ENCODE data around the gene HSF2. TPM values are rescaled to one million over a fixed set of nuclear protein-coding genes. Genes with fewer than 3 reads are reported as not detected.

HSF2 gene
- total RNA-seq, 1 experiment from 2014 or later: 10.6 TPM

DNA sequence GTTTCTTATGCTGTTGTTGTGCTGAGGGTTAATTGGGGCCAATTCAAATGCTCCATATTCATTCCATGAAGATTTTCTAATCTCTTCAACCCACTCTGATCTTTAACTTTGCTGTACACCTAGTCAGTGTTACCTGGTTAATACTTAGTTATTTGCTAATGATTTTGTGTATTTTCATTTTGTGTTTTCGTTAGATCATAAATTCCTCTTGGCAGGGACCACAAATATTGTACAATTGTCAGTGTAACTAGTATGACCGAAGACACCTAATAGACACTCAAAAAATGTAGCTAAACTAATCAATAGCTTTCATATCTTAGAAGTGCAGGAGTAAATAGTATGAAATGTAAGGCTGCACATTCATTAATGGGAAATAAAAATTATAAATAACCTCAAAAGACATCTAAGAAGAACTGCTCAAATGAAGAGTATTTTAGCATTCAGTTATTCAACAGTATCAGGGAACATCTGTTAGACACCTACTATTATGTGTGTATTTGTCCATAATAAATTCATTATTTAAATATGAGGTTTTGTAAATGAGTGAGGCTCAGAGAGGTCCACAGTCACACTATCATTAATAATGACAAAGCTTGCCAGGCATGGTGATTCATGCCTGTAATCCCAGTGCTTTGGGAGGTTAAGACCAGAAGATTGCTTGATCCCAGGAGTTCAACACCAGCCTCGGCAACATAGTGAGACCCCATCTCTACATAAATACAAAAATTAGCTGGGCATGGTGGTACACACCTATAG lies 13.4 kb upstream of the HSF2 start (continued):
- TF ChIP-seq, protein P1, sequence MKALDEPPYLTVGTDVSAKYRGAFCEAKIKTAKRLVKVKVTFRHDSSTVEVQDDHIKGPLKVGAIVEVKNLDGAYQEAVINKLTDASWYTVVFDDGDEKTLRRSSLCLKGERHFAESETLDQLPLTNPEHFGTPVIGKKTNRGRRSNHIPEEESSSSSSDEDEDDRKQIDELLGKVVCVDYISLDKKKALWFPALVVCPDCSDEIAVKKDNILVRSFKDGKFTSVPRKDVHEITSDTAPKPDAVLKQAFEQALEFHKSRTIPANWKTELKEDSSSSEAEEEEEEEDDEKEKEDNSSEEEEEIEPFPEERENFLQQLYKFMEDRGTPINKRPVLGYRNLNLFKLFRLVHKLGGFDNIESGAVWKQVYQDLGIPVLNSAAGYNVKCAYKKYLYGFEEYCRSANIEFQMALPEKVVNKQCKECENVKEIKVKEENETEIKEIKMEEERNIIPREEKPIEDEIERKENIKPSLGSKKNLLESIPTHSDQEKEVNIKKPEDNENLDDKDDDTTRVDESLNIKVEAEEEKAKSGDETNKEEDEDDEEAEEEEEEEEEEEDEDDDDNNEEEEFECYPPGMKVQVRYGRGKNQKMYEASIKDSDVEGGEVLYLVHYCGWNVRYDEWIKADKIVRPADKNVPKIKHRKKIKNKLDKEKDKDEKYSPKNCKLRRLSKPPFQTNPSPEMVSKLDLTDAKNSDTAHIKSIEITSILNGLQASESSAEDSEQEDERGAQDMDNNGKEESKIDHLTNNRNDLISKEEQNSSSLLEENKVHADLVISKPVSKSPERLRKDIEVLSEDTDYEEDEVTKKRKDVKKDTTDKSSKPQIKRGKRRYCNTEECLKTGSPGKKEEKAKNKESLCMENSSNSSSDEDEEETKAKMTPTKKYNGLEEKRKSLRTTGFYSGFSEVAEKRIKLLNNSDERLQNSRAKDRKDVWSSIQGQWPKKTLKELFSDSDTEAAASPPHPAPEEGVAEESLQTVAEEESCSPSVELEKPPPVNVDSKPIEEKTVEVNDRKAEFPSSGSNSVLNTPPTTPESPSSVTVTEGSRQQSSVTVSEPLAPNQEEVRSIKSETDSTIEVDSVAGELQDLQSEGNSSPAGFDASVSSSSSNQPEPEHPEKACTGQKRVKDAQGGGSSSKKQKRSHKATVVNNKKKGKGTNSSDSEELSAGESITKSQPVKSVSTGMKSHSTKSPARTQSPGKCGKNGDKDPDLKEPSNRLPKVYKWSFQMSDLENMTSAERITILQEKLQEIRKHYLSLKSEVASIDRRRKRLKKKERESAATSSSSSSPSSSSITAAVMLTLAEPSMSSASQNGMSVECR (CRISPR knock-in tag; IDR thresholded peaks at IDR 0.05; ENCODE audit: borderline replicate concordance): no peak
- TF ChIP-seq SOX15 (CRISPR knock-in tag; IDR thresholded peaks at IDR 0.05) (no peak), CREM (CRISPR knock-in tag; IDR thresholded peaks at IDR 0.05) (no peak), ZNF423 (CRISPR knock-in tag; IDR thresholded peaks at IDR 0.05) (no peak), RELA (CRISPR knock-in tag; IDR thresholded peaks at IDR 0.05; ENCODE audit: borderline replicate concordance) (no peak), OVOL2 (CRISPR knock-in tag; IDR thresholded peaks at IDR 0.05; ENCODE audit: borderline replicate concordance) (no peak), NR1H2 (CRISPR knock-in tag; IDR thresholded peaks at IDR 0.05) (no peak)
- TF ChIP-seq, protein P2, sequence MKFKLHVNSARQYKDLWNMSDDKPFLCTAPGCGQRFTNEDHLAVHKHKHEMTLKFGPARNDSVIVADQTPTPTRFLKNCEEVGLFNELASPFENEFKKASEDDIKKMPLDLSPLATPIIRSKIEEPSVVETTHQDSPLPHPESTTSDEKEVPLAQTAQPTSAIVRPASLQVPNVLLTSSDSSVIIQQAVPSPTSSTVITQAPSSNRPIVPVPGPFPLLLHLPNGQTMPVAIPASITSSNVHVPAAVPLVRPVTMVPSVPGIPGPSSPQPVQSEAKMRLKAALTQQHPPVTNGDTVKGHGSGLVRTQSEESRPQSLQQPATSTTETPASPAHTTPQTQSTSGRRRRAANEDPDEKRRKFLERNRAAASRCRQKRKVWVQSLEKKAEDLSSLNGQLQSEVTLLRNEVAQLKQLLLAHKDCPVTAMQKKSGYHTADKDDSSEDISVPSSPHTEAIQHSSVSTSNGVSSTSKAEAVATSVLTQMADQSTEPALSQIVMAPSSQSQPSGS (CRISPR knock-in tag; IDR thresholded peaks at IDR 0.05; ENCODE audit: borderline replicate concordance, low read depth): no peak
- TF ChIP-seq, protein P3, sequence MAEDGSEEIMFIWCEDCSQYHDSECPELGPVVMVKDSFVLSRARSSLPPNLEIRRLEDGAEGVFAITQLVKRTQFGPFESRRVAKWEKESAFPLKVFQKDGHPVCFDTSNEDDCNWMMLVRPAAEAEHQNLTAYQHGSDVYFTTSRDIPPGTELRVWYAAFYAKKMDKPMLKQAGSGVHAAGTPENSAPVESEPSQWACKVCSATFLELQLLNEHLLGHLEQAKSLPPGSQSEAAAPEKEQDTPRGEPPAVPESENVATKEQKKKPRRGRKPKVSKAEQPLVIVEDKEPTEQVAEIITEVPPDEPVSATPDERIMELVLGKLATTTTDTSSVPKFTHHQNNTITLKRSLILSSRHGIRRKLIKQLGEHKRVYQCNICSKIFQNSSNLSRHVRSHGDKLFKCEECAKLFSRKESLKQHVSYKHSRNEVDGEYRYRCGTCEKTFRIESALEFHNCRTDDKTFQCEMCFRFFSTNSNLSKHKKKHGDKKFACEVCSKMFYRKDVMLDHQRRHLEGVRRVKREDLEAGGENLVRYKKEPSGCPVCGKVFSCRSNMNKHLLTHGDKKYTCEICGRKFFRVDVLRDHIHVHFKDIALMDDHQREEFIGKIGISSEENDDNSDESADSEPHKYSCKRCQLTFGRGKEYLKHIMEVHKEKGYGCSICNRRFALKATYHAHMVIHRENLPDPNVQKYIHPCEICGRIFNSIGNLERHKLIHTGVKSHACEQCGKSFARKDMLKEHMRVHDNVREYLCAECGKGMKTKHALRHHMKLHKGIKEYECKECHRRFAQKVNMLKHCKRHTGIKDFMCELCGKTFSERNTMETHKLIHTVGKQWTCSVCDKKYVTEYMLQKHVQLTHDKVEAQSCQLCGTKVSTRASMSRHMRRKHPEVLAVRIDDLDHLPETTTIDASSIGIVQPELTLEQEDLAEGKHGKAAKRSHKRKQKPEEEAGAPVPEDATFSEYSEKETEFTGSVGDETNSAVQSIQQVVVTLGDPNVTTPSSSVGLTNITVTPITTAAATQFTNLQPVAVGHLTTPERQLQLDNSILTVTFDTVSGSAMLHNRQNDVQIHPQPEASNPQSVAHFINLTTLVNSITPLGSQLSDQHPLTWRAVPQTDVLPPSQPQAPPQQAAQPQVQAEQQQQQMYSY (CRISPR knock-in tag; IDR thresholded peaks at IDR 0.05): no peak
- TF ChIP-seq, protein P4, sequence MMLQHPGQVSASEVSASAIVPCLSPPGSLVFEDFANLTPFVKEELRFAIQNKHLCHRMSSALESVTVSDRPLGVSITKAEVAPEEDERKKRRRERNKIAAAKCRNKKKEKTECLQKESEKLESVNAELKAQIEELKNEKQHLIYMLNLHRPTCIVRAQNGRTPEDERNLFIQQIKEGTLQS (CRISPR knock-in tag; conservative IDR thresholded peaks at IDR 0.05): no peak

DNA sequence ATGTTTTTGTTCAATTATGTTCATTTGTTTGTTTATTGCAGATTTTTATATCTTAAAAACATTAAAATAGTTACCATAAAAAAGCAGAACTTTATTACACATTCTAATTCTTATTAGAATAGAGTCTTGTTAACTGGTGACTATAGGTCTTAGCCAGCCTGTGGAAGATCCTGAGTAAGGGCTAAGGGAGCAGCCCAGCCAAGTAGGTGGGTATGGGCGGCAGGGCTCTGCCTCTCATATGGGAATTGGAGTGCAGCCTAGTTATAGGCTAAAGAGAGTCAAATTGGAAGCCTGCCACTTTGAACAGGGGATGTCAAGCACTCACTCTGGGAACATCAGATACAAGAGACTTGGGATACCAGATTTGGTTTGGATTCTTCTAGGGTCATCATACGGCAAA lies 10.5 kb upstream of the HSF2 start:
- no peak overlapping the region for H3K27ac Mint-ChIP-seq
- CTCF ChIA-PET: no interaction called here
- no peaks in the 10 kb centered on the region for H3K4me1 Mint-ChIP-seq
- no peaks in the 10 kb centered on the region for H3K9me3 Mint-ChIP-seq
- peaks cover 93% of the 10 kb centered on the region for H3K27me3 Mint-ChIP-seq (ENCODE audit: low read depth)
- no peak overlapping the region for H3K4me3 Mint-ChIP-seq
- POLR2A ChIA-PET: interaction anchor here (0.7 kb wide), 1 partner anchor 30 kb away, joined by 4 read pairs; no protein-coding TSS in a partner anchor
- DNase-seq (ENCODE audit: low spot score): no peak
- ATAC-seq: no peak; the same call in 1 of the 2 replicates
- H3K36me3 Mint-ChIP-seq: no peaks in the 10 kb centered on the region
- TF ChIP-seq ZNF317 (CRISPR knock-in tag; IDR thresholded peaks at IDR 0.05; ENCODE audit: borderline replicate concordance, low read depth) (no peak), ZNF671 (CRISPR knock-in tag; IDR thresholded peaks at IDR 0.05) (no peak), ZNF138 (CRISPR knock-in tag; conservative IDR thresholded peaks at IDR 0.05) (no peak), ATF1 (CRISPR knock-in tag; IDR thresholded peaks at IDR 0.05) (no peak), CREB1 (CRISPR knock-in tag; IDR thresholded peaks at IDR 0.05) (no peak), ZNF423 (CRISPR knock-in tag; IDR thresholded peaks at IDR 0.05) (no peak)
- TF ChIP-seq, protein P5, sequence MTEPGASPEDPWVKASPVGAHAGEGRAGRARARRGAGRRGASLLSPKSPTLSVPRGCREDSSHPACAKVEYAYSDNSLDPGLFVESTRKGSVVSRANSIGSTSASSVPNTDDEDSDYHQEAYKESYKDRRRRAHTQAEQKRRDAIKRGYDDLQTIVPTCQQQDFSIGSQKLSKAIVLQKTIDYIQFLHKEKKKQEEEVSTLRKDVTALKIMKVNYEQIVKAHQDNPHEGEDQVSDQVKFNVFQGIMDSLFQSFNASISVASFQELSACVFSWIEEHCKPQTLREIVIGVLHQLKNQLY (CRISPR knock-in tag; IDR thresholded peaks at IDR 0.05): no peak
- TF ChIP-seq, protein P6, sequence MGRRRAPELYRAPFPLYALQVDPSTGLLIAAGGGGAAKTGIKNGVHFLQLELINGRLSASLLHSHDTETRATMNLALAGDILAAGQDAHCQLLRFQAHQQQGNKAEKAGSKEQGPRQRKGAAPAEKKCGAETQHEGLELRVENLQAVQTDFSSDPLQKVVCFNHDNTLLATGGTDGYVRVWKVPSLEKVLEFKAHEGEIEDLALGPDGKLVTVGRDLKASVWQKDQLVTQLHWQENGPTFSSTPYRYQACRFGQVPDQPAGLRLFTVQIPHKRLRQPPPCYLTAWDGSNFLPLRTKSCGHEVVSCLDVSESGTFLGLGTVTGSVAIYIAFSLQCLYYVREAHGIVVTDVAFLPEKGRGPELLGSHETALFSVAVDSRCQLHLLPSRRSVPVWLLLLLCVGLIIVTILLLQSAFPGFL (CRISPR knock-in tag; IDR thresholded peaks at IDR 0.05; ENCODE audit: borderline replicate concordance): no peak
- TF ChIP-seq, protein P7, sequence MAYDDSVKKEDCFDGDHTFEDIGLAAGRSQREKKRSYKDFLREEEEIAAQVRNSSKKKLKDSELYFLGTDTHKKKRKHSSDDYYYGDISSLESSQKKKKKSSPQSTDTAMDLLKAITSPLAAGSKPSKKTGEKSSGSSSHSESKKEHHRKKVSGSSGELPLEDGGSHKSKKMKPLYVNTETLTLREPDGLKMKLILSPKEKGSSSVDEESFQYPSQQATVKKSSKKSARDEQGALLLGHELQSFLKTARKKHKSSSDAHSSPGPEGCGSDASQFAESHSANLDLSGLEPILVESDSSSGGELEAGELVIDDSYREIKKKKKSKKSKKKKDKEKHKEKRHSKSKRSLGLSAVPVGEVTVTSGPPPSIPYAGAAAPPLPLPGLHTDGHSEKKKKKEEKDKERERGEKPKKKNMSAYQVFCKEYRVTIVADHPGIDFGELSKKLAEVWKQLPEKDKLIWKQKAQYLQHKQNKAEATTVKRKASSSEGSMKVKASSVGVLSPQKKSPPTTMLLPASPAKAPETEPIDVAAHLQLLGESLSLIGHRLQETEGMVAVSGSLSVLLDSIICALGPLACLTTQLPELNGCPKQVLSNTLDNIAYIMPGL (CRISPR knock-in tag; IDR thresholded peaks at IDR 0.05): no peak
- TF ChIP-seq, protein P8, sequence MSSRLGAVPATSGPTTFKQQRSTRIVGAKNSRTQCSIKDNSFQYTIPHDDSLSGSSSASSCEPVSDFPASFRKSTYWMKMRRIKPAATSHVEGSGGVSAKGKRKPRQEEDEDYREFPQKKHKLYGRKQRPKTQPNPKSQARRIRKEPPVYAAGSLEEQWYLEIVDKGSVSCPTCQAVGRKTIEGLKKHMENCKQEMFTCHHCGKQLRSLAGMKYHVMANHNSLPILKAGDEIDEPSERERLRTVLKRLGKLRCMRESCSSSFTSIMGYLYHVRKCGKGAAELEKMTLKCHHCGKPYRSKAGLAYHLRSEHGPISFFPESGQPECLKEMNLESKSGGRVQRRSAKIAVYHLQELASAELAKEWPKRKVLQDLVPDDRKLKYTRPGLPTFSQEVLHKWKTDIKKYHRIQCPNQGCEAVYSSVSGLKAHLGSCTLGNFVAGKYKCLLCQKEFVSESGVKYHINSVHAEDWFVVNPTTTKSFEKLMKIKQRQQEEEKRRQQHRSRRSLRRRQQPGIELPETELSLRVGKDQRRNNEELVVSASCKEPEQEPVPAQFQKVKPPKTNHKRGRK (CRISPR knock-in tag; IDR thresholded peaks at IDR 0.05; ENCODE audit: borderline replicate concordance): no peak
